ENCODE measurements around the gene CLEC18C.
"Not testable (repeated sequence)": the region's sequence is repeated elsewhere in the genome, so short reads cannot be mapped to it uniquely, and the experiment has no call there.

Gene CLEC18C

GRCh38 chr16:70159355-70160348 lies 13.9 kb upstream of the CLEC18C start:
- no peak for DNase-seq

GRCh38 chr16:70160388-70160787 lies 13.2 kb upstream of the CLEC18C start:
- DNase-seq, result no peak

GRCh38 chr16:70160821-70161220 lies 12.8 kb upstream of the CLEC18C start:
- no peak for DNase-seq

- DNase-seq, result no peak
Measured at GRCh38 chr16:70161350-70161749, 12.2 kb upstream of the CLEC18C start.

- DNase-seq, result no peak
Measured at GRCh38 chr16:70162041-70162451, 11.5 kb upstream of the CLEC18C start.

- no peak for DNase-seq
Measured at GRCh38 chr16:70163596-70163995, 10.0 kb upstream of the CLEC18C start.

GRCh38 chr16:70166688-70167087 lies 6.9 kb upstream of the CLEC18C start:
- DNase-seq, result not testable (repeated sequence)

GRCh38 chr16:70173916-70174315 lies 329 bp downstream of the CLEC18C start:
- DNase-seq, result not testable (repeated sequence)

GRCh38 chr16:70174387-70174932 lies 873 bp downstream of the CLEC18C start:
- not testable (repeated sequence) for DNase-seq

GRCh38 chr16:70187858-70188607 lies 14.4 kb downstream of the CLEC18C start:
- DNase-seq, result not testable (repeated sequence)

- not testable (repeated sequence) for DNase-seq
Measured at GRCh38 chr16:70188608-70188915, 15.0 kb downstream of the CLEC18C start.

GRCh38 chr16:70190574-70190973 lies 17.0 kb downstream of the CLEC18C start:
- not testable (repeated sequence) for DNase-seq

GRCh38 chr16:70196683-70197300 lies 23.2 kb downstream of the CLEC18C start:
- not testable (repeated sequence) for DNase-seq

GRCh38 chr16:70197611-70198010 lies 24.0 kb downstream of the CLEC18C start:
- DNase-seq, result not testable (repeated sequence)

GRCh38 chr16:70198230-70198629 lies 24.6 kb downstream of the CLEC18C start:
- DNase-seq, result not testable (repeated sequence)

GRCh38 chr16:70198666-70199065 lies 25.1 kb downstream of the CLEC18C start:
- not testable (repeated sequence) for DNase-seq

- DNase-seq, result not testable (repeated sequence)
Measured at GRCh38 chr16:70199170-70199569, 25.6 kb downstream of the CLEC18C start.

- not testable (repeated sequence) for DNase-seq
Measured at GRCh38 chr16:70200063-70200462, 26.5 kb downstream of the CLEC18C start.

GRCh38 chr16:70203508-70203907 lies 29.9 kb downstream of the CLEC18C start:
- DNase-seq, result not testable (repeated sequence)

GRCh38 chr16:70204010-70204409 lies 30.4 kb downstream of the CLEC18C start:
- DNase-seq, result not testable (repeated sequence)

GRCh38 chr16:70204668-70205405 lies 31.2 kb downstream of the CLEC18C start:
- not testable (repeated sequence) for DNase-seq

- not testable (repeated sequence) for DNase-seq
Measured at GRCh38 chr16:70206382-70206781, 32.8 kb downstream of the CLEC18C start.
